HepG2 (cell line): ENCODE measurements around the gene LUZP1. TPM values are rescaled to one million over a fixed set of nuclear protein-coding genes. Genes with fewer than 3 reads are reported as not detected.

Experiments
- ATAC-seq: fragments of 200-7000 bp; cut with Tn5 transposase; 3 replicates; pipeline ENCODE4 v1.9.1; 2020; ENCODE audit warnings: mild to moderate bottlenecking, moderate library complexity
- BruUV-seq: library from RNA; stranded (reverse); fragments of 400-500 nt; replicated peaks from 2 replicates; lab custom pipeline; 2021; lab: Mats Ljungman, UMichigan
- CTCF ChIA-PET: fragments of 300-600 bp; formaldehyde crosslinking; extraction: SDS; loops from one replicate; lab custom pipeline; 2021; ENCODE audit warnings: low total read pairs, inconsistent platforms, low intra/inter-chr PET ratio; lab: Yijun Ruan, JAX
- POLR2A ChIA-PET: fragments of 350-600 bp; sonication (Branson Sonifier 250); formaldehyde crosslinking; loops from one replicate; lab custom pipeline; 2020; ENCODE audit warnings: antibody characterized with exemption, inconsistent platforms; lab: Yijun Ruan, JAX
- DNase-seq: peaks from one replicate; pipeline ENCODE4 v3.0.0-alpha.2; 2015; ENCODE audit warnings: low spot score
- FAIRE-seq: peaks from 3 replicates; lab custom pipeline; 2011; peaks lifted over from hg19 to GRCh38; lab: Jason Lieb, UNC
- H2AFZ ChIP-seq: one replicate; pipeline ENCODE4 v1.6.1; 2011; ENCODE audit warnings: low read length, inconsistent platforms
- H3K27ac ChIP-seq: fragments of 300-600 bp; 3 replicates; pipeline ENCODE4 v1.8.0; 2011; ENCODE audit warnings: mixed run types, mild to moderate bottlenecking, mixed read lengths, low read length, inconsistent platforms; ENCODE audit not compliant: insufficient read depth; ENCODE audit errors: extremely low read length
- H3K27me3 ChIP-seq, 2 experiments: fragments of 200-600 bp in 1 of 2; 2 replicates in 1 of 2; 3 replicates in 1 of 2; pipeline versions ENCODE4 v1.6.0 to v1.8.0; 2011; ENCODE audit warnings: low read length in 2 of 2, mild to moderate bottlenecking in 2 of 2, moderate library complexity in 2 of 2, inconsistent platforms in 1 of 2; ENCODE audit not compliant: insufficient read depth in 2 of 2, control insufficient read depth in 1 of 2
- H3K36me3 ChIP-seq, 2 experiments: fragments of 200-600 bp in 1 of 2; replicated peaks in 1 of 2; 2 replicates in 1 of 2; 3 replicates in 1 of 2; pipeline versions ENCODE4 v1.5.1 to v1.8.0; 2011; ENCODE audit warnings: low read length in 2 of 2, inconsistent platforms in 1 of 2; ENCODE audit not compliant: insufficient read depth in 2 of 2, control insufficient read depth in 1 of 2
- H3K4me1 ChIP-seq: 2 replicates; pipeline ENCODE4 v1.5.1; 2012; ENCODE audit warnings: low read length, inconsistent platforms; ENCODE audit not compliant: insufficient read depth
- H3K4me2 ChIP-seq: 2 replicates; pipeline ENCODE4 v1.6.0; 2011; ENCODE audit warnings: low read depth, low read length, inconsistent platforms
- H3K4me3 ChIP-seq, 3 experiments: fragments of 200-600 bp in 1 of 3; sonication (generic), shearing (Covaris generic) in 1 of 3; replicated peaks in 1 of 3; 2 replicates each; pipeline ENCODE4 v1.5.1; 2011 to 2016; ENCODE audit warnings: low read length in 3 of 3, inconsistent platforms in 2 of 3, low read depth in 2 of 3, mild to moderate bottlenecking in 2 of 3, control low read depth in 1 of 3, mixed read lengths in 1 of 3; ENCODE audit not compliant: insufficient read depth in 1 of 3
- H3K79me2 ChIP-seq: one replicate; pipeline ENCODE4 v1.6.1; 2011; ENCODE audit warnings: low read length, inconsistent platforms; ENCODE audit not compliant: insufficient read depth
- H3K9ac ChIP-seq: 2 replicates; pipeline ENCODE4 v1.6.0; 2011; ENCODE audit warnings: mild to moderate bottlenecking, low read depth, low read length, inconsistent platforms; ENCODE audit not compliant: insufficient read depth
- H3K9me3 ChIP-seq: 2 replicates; pipeline ENCODE4 v1.5.1; 2012; ENCODE audit warnings: mild to moderate bottlenecking, low read length
- H4K20me1 ChIP-seq: 2 replicates; pipeline ENCODE4 v1.6.0; 2011; ENCODE audit warnings: inconsistent platforms, mild to moderate bottlenecking, low read length, moderate library complexity; ENCODE audit not compliant: insufficient read depth
- AFF4 ChIP-seq: sonication (generic); formaldehyde crosslinking; IDR thresholded peaks from 2 replicates; pipeline ENCODE4 v1.4.0; 2020; ENCODE audit warnings: missing genetic modification reagents
- BHLHE40 ChIP-seq: IDR thresholded peaks from 2 replicates; pipeline ENCODE4 v1.6.1; 2011; ENCODE audit warnings: low read length, improper control_type of control experiment
- HOXA7 ChIP-seq: sonication (generic); formaldehyde crosslinking; IDR thresholded peaks from 2 replicates; pipeline ENCODE4 v1.8.1; 2022; ENCODE audit warnings: mild to moderate bottlenecking, missing genetic modification reagents, moderate library complexity
- KDM4B ChIP-seq: sonication (generic); formaldehyde crosslinking; IDR thresholded peaks from 2 replicates; pipeline ENCODE4 v1.4.0; 2020; ENCODE audit warnings: missing genetic modification reagents
- MLXIP ChIP-seq: sonication (generic); formaldehyde crosslinking; IDR thresholded peaks from 2 replicates; pipeline ENCODE4 v1.9.0; 2021; ENCODE audit warnings: missing genetic modification reagents, borderline replicate concordance
- NCOA2 ChIP-seq: sonication (generic); formaldehyde crosslinking; IDR thresholded peaks from 2 replicates; pipeline ENCODE4 v1.8.0; 2022; ENCODE audit warnings: inconsistent platforms
- NFE2 ChIP-seq: sonication (generic); formaldehyde crosslinking; IDR thresholded peaks from 2 replicates; pipeline ENCODE4 v1.4.0; 2020; ENCODE audit warnings: missing genetic modification reagents
- NKX3-1 ChIP-seq: sonication (generic); formaldehyde crosslinking; IDR thresholded peaks from 2 replicates; pipeline ENCODE4 v1.5.0; 2020; ENCODE audit warnings: missing genetic modification reagents
- ZMYM2 ChIP-seq: sonication (generic); formaldehyde crosslinking; IDR thresholded peaks from 2 replicates; pipeline ENCODE4 v1.8.0; 2022; ENCODE audit warnings: mild to moderate bottlenecking, missing genetic modification reagents
- ZNF430 ChIP-seq: sonication (generic); formaldehyde crosslinking; IDR thresholded peaks from 2 replicates; pipeline ENCODE4 v1.9.0; 2021; ENCODE audit warnings: mild to moderate bottlenecking, missing genetic modification reagents
- ZNF678 ChIP-seq: sonication (generic); formaldehyde crosslinking; IDR thresholded peaks from 2 replicates; pipeline ENCODE4 v1.4.0; 2020; ENCODE audit warnings: mild to moderate bottlenecking, missing genetic modification reagents
- in situ Hi-C: cut with HindIII; loops from 2 replicates; pipeline ENCODE4 v1.10.0; 2017; ENCODE audit warnings: low pct_unique_long_range_greater_than_20kb; ENCODE audit not compliant: extremely low pct_ligation_motif_present
- intact Hi-C: fragments of 100-400 bp; cut with micrococcal nuclease; formaldehyde crosslinking; loops from one replicate; pipeline ENCODE4 v1.10.0; 2022; ENCODE audit not compliant: unreplicated experiment
- polyA plus RNA-seq, 8 experiments: library from polyadenylated mRNA; depleted of rRNA in 3 of 8; stranded (reverse) in 7 of 8; unstranded in 1 of 8; fragments of >200 nt; fragmentation: Illumina TruSeq in 4 of 8; extraction: Trizol in 4 of 8; gene quantifications; 2 replicates each; pipeline versions ENCODE4 v1.2.1 to v1.2.3, GENCODE V29; 2011 to 2016; ENCODE audit warnings: low read depth in 4 of 8, missing spikeins in 1 of 8, mixed read lengths in 1 of 8; ENCODE audit not compliant: insufficient read depth in 1 of 8
- total RNA-seq, 5 experiments: library from RNA; depleted of rRNA; stranded (reverse); fragments of >200 nt; fragmentation: Illumina TruSeq; extraction: Trizol; gene quantifications; 2 replicates each; pipeline ENCODE4 v1.2.3, GENCODE V29; 2016; ENCODE audit warnings: low read depth in 1 of 5
- TF ChIP-seq, protein P1 (sequence below): sonication (generic); formaldehyde crosslinking; IDR thresholded peaks from 2 replicates; pipeline ENCODE4 v1.4.0; 2020; ENCODE audit warnings: missing genetic modification reagents, mild to moderate bottlenecking, borderline replicate concordance
- TF ChIP-seq, protein P2 (sequence below): sonication (generic); formaldehyde crosslinking; IDR thresholded peaks from 2 replicates; pipeline ENCODE4 v1.8.0; 2022; ENCODE audit warnings: missing genetic modification reagents, low read depth, mild to moderate bottlenecking, borderline replicate concordance
- TF ChIP-seq, protein P3 (sequence below): sonication (generic); formaldehyde crosslinking; IDR thresholded peaks from 2 replicates; pipeline ENCODE4 v1.5.0; 2020; ENCODE audit warnings: mild to moderate bottlenecking, missing genetic modification reagents

LUZP1 gene
- total and polyA plus RNA-seq, 2 of the 13 experiments (the other 11 are each of a cell fraction or from before 2014, with no cell fraction given): 6.9 to 12.7 TPM

DNA sequence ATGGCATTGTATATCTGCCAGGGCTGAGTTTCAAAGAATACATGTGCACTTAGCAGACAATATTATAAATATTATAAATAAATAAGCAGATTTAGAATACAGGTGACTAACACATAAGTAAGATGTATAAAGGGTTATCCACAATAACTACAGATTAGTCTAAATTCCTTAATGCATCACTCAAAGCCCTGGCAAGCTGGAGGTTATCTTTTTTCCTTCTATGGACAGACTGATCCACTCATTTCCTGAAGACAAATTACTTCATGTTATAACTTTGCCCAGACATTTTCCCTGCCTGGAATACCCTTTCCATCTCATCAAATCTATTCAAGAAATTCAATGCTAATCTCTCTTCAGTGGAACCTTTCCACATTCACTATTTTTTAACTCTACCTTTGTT is 38.8 kb downstream of the LUZP1 start:
- intact Hi-C loops: no loop called here
- Histone ChIP-seq H3K4me2 (no peak overlapping the region), H3K27ac (no peak overlapping the region), H3K27me3 (no peaks in the 10 kb centered on the region), H2AFZ (no peak overlapping the region), H3K4me3 (no peak overlapping the region), H3K9ac (no peak overlapping the region), H4K20me1 (no peaks in the 10 kb centered on the region), H3K9me3 (no peaks in the 10 kb centered on the region), H3K36me3 (no peaks in the 10 kb centered on the region), H3K79me2 (peaks cover 48% of the 10 kb centered on the region), H3K4me1 (peaks cover 26% of the 10 kb centered on the region)
- no peak for ATAC-seq
- CTCF ChIA-PET: no interaction called here
- TF ChIP-seq ZMYM2 (CRISPR knock-in tag): no peak
- TF ChIP-seq HOXA7 (CRISPR knock-in tag): no peak
- TF ChIP-seq, protein P1, sequence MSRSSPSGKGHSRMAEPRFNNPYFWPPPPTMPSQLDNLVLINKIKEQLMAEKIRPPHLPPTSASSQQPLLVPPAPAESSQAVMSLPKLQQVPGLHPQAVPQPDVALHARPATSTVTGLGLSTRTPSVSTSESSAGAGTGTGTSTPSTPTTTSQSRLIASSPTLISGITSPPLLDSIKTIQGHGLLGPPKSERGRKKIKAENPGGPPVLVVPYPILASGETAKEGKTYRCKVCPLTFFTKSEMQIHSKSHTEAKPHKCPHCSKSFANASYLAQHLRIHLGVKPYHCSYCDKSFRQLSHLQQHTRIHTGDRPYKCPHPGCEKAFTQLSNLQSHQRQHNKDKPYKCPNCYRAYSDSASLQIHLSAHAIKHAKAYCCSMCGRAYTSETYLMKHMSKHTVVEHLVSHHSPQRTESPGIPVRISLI: no peak
- TF ChIP-seq NKX3-1: no peak
- TF ChIP-seq NFE2: no peak
- TF ChIP-seq, protein P2, sequence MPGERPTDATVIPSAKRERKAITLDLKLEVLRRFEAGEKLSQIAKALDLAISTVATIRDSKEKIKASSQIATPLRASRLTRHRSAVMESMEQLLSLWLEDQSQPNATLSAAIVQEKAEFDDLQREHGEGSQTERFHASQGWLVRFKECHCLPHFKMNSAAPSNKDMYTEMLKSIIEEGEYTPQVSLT (CRISPR knock-in tag): no peak
- no peak for TF ChIP-seq ZNF678
- TF ChIP-seq KDM4B (CRISPR knock-in tag): no peak
- TF ChIP-seq BHLHE40: no peak
- TF ChIP-seq NCOA2 (CRISPR knock-in tag): no peak
- TF ChIP-seq AFF4 (CRISPR knock-in tag): no peak
- TF ChIP-seq, protein P3, sequence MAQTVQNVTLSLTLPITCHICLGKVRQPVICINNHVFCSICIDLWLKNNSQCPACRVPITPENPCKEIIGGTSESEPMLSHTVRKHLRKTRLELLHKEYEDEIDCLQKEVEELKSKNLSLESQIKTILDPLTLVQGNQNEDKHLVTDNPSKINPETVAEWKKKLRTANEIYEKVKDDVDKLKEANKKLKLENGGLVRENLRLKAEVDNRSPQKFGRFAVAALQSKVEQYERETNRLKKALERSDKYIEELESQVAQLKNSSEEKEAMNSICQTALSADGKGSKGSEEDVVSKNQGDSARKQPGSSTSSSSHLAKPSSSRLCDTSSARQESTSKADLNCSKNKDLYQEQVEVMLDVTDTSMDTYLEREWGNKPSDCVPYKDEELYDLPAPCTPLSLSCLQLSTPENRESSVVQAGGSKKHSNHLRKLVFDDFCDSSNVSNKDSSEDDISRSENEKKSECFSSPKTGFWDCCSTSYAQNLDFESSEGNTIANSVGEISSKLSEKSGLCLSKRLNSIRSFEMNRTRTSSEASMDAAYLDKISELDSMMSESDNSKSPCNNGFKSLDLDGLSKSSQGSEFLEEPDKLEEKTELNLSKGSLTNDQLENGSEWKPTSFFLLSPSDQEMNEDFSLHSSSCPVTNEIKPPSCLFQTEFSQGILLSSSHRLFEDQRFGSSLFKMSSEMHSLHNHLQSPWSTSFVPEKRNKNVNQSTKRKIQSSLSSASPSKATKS: no peak
- TF ChIP-seq MLXIP (CRISPR knock-in tag): no peak
- TF ChIP-seq ZNF430 (CRISPR knock-in tag): no peak
- in situ Hi-C loops: no loop called here
- no peak for FAIRE-seq
- no peak for DNase-seq
- POLR2A ChIA-PET: no interaction called here
- BruUV-seq: no TSS peak
